GM23338 (cell line): ENCODE results near the gene STAMBP. TPM values are rescaled to one million over a fixed set of nuclear protein-coding genes. Genes with fewer than 3 reads are reported as not detected.

Source experiments
- ATAC-seq: fragments of 200-7000 bp; cut with Tn5 transposase; 3 replicates; pipeline ENCODE4 v1.9.1; 2020
- DNase-seq: peaks from one replicate; pipeline ENCODE4 v3.0.0-alpha.2; 2015; ENCODE audit warnings: low spot score
- H2AFZ ChIP-seq: fragments of 200-600 bp; sonication (generic); 2 replicates; pipeline ENCODE4 v1.8.0; 2016; ENCODE audit warnings: antibody characterized with exemption, mild to moderate bottlenecking, moderate library complexity
- H3F3A ChIP-seq: fragments of 200-600 bp; sonication (generic); replicated peaks from 2 replicates; pipeline ENCODE4 v1.8.0; 2017; ENCODE audit warnings: antibody characterized with exemption, mixed run types, low read depth
- H3K27ac ChIP-seq: fragments of 200-600 bp; sonication (generic); 2 replicates; pipeline ENCODE4 v1.6.1; 2016; ENCODE audit warnings: low read depth
- H3K27me3 ChIP-seq: fragments of 200-600 bp; sonication (generic); 2 replicates; pipeline ENCODE4 v1.8.0; 2016; ENCODE audit warnings: mild to moderate bottlenecking, mixed run types, moderate library complexity; ENCODE audit not compliant: insufficient read depth
- H3K36me3 ChIP-seq: fragments of 200-600 bp; sonication (generic); 2 replicates; pipeline ENCODE4 v1.8.0; 2016; ENCODE audit warnings: mild to moderate bottlenecking; ENCODE audit not compliant: insufficient read depth
- H3K4me1 ChIP-seq: fragments of 200-600 bp; sonication (generic); 2 replicates; pipeline ENCODE4 v1.8.0; 2016; ENCODE audit warnings: mild to moderate bottlenecking, moderate library complexity; ENCODE audit not compliant: insufficient read depth
- H3K4me2 ChIP-seq: fragments of 200-600 bp; sonication (generic); 2 replicates; pipeline ENCODE4 v1.7.1; 2017; ENCODE audit warnings: mixed run types
- H3K4me3 ChIP-seq: fragments of 200-600 bp; sonication (generic); 2 replicates; pipeline ENCODE4 v1.6.1; 2016; ENCODE audit warnings: mixed run types
- H3K79me2 ChIP-seq: fragments of 200-600 bp; sonication (generic); replicated peaks from 2 replicates; pipeline ENCODE4 v1.8.0; 2017; ENCODE audit warnings: mild to moderate bottlenecking; ENCODE audit not compliant: insufficient read depth
- H3K9me2 ChIP-seq: fragments of 200-600 bp; sonication (generic); 2 replicates; pipeline ENCODE4 v1.8.0; 2017; ENCODE audit not compliant: insufficient read depth
- H4K20me1 ChIP-seq: fragments of 200-600 bp; sonication (generic); replicated peaks from 2 replicates; pipeline ENCODE4 v1.8.0; 2017; ENCODE audit warnings: mild to moderate bottlenecking; ENCODE audit not compliant: insufficient read depth
- H3K27ac Mint-ChIP-seq: 2 replicates; pipeline ENCODE4 v1.8.0; 2020; ENCODE audit warnings: inconsistent platforms, mild to moderate bottlenecking, moderate library complexity, mixed read lengths
- H3K27me3 Mint-ChIP-seq: 3 replicates; pipeline ENCODE4 v1.8.0; 2022; ENCODE audit warnings: low read depth, mild to moderate bottlenecking, moderate library complexity, mixed read lengths, inconsistent platforms; ENCODE audit not compliant: insufficient read depth, poor library complexity
- H3K36me3 Mint-ChIP-seq: 3 replicates; pipeline ENCODE4 v1.8.0; 2021; ENCODE audit warnings: low read depth, mild to moderate bottlenecking, inconsistent platforms, moderate library complexity, mixed read lengths
- H3K4me1 Mint-ChIP-seq: 3 replicates; pipeline ENCODE4 v1.8.0; 2020; ENCODE audit warnings: mild to moderate bottlenecking, inconsistent platforms, mixed read lengths
- H3K4me3 Mint-ChIP-seq: 3 replicates; pipeline ENCODE4 v1.8.0; 2021; ENCODE audit warnings: moderate library complexity, mild to moderate bottlenecking, inconsistent platforms, mixed read lengths
- H3K9me3 Mint-ChIP-seq: 3 replicates; pipeline ENCODE4 v1.8.0; 2020; ENCODE audit warnings: moderate library complexity, mild to moderate bottlenecking, inconsistent platforms, mixed read lengths
- CREB1 ChIP-seq: fragments of 250-450 bp; sonication (Bioruptor Pico); IDR thresholded peaks from 2 replicates; pipeline ENCODE4 v1.5.0; 2020; ENCODE audit warnings: low read depth, mild to moderate bottlenecking, moderate library complexity
- ZNF114 ChIP-seq: fragments of 250-450 bp; sonication (Bioruptor Pico); IDR thresholded peaks from 2 replicates; pipeline ENCODE4 v1.5.0; 2020; ENCODE audit warnings: mild to moderate bottlenecking, moderate library complexity
- ZNF331 ChIP-seq: fragments of 250-450 bp; sonication (Bioruptor Pico); IDR thresholded peaks from 2 replicates; pipeline ENCODE4 v1.5.0; 2020; ENCODE audit warnings: low read depth, mild to moderate bottlenecking, moderate library complexity
- polyA plus RNA-seq: library from polyadenylated mRNA; unstranded; fragments of >200 nt; fragmentation: Nextera tagmentation; extraction: Ambion mirVana; gene quantifications from 2 replicates; pipeline ENCODE4 v1.2.1, GENCODE V29; 2016
- total RNA-seq: library from RNA; depleted of rRNA; stranded (reverse); fragments of >200 nt; shearing (Covaris generic); gene quantifications from 2 replicates; pipeline ENCODE4 v1.2.3, GENCODE V29; 2014
- TF ChIP-seq, protein P1 (sequence below): IDR thresholded peaks from one replicate; pipeline ENCODE4 v1.6.1; 2018; ENCODE audit warnings: antibody characterized with exemption; ENCODE audit not compliant: unreplicated experiment
- TF ChIP-seq, protein P2 (sequence below): fragments of 250-450 bp; sonication (Bioruptor Pico); IDR thresholded peaks from 2 replicates; pipeline ENCODE4 v1.5.0; 2020; ENCODE audit warnings: mild to moderate bottlenecking, moderate library complexity

The STAMBP gene
- total and polyA plus RNA-seq, 2 experiments from 2014 or later, result 33.9 to 106 TPM

DNA sequence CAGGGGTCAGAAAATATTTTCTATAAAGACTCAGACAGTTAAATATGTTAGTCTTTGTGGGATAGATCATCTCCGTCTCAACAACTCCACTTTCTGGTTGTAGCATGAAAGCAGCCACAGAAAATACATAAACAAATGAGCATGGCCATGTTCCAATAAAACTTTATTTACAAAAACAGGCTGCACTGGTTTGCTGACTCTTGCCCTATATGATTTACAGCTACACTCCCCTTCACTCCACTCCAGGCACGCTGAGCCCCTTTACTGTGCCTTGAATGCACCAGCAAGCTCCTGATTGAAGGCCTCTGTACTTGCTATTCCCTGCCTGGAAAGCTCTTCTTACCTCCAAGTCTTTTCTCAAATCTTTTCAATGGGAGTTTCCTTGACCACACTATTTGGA, 5.8 kb upstream of the STAMBP start:
- no peak overlapping the region for H3K27ac ChIP-seq
- H3K4me3 Mint-ChIP-seq, result no peak overlapping the region

More for the DNA sequence above, 5.8 kb upstream of the STAMBP start:
- no peak for TF ChIP-seq ZNF114 (CRISPR knock-in tag)
- TF ChIP-seq, protein P1, sequence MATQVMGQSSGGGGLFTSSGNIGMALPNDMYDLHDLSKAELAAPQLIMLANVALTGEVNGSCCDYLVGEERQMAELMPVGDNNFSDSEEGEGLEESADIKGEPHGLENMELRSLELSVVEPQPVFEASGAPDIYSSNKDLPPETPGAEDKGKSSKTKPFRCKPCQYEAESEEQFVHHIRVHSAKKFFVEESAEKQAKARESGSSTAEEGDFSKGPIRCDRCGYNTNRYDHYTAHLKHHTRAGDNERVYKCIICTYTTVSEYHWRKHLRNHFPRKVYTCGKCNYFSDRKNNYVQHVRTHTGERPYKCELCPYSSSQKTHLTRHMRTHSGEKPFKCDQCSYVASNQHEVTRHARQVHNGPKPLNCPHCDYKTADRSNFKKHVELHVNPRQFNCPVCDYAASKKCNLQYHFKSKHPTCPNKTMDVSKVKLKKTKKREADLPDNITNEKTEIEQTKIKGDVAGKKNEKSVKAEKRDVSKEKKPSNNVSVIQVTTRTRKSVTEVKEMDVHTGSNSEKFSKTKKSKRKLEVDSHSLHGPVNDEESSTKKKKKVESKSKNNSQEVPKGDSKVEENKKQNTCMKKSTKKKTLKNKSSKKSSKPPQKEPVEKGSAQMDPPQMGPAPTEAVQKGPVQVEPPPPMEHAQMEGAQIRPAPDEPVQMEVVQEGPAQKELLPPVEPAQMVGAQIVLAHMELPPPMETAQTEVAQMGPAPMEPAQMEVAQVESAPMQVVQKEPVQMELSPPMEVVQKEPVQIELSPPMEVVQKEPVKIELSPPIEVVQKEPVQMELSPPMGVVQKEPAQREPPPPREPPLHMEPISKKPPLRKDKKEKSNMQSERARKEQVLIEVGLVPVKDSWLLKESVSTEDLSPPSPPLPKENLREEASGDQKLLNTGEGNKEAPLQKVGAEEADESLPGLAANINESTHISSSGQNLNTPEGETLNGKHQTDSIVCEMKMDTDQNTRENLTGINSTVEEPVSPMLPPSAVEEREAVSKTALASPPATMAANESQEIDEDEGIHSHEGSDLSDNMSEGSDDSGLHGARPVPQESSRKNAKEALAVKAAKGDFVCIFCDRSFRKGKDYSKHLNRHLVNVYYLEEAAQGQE, result no peak
- no peak for TF ChIP-seq CREB1
- TF ChIP-seq ZNF331 (CRISPR knock-in tag), result no peak
- TF ChIP-seq, protein P2, sequence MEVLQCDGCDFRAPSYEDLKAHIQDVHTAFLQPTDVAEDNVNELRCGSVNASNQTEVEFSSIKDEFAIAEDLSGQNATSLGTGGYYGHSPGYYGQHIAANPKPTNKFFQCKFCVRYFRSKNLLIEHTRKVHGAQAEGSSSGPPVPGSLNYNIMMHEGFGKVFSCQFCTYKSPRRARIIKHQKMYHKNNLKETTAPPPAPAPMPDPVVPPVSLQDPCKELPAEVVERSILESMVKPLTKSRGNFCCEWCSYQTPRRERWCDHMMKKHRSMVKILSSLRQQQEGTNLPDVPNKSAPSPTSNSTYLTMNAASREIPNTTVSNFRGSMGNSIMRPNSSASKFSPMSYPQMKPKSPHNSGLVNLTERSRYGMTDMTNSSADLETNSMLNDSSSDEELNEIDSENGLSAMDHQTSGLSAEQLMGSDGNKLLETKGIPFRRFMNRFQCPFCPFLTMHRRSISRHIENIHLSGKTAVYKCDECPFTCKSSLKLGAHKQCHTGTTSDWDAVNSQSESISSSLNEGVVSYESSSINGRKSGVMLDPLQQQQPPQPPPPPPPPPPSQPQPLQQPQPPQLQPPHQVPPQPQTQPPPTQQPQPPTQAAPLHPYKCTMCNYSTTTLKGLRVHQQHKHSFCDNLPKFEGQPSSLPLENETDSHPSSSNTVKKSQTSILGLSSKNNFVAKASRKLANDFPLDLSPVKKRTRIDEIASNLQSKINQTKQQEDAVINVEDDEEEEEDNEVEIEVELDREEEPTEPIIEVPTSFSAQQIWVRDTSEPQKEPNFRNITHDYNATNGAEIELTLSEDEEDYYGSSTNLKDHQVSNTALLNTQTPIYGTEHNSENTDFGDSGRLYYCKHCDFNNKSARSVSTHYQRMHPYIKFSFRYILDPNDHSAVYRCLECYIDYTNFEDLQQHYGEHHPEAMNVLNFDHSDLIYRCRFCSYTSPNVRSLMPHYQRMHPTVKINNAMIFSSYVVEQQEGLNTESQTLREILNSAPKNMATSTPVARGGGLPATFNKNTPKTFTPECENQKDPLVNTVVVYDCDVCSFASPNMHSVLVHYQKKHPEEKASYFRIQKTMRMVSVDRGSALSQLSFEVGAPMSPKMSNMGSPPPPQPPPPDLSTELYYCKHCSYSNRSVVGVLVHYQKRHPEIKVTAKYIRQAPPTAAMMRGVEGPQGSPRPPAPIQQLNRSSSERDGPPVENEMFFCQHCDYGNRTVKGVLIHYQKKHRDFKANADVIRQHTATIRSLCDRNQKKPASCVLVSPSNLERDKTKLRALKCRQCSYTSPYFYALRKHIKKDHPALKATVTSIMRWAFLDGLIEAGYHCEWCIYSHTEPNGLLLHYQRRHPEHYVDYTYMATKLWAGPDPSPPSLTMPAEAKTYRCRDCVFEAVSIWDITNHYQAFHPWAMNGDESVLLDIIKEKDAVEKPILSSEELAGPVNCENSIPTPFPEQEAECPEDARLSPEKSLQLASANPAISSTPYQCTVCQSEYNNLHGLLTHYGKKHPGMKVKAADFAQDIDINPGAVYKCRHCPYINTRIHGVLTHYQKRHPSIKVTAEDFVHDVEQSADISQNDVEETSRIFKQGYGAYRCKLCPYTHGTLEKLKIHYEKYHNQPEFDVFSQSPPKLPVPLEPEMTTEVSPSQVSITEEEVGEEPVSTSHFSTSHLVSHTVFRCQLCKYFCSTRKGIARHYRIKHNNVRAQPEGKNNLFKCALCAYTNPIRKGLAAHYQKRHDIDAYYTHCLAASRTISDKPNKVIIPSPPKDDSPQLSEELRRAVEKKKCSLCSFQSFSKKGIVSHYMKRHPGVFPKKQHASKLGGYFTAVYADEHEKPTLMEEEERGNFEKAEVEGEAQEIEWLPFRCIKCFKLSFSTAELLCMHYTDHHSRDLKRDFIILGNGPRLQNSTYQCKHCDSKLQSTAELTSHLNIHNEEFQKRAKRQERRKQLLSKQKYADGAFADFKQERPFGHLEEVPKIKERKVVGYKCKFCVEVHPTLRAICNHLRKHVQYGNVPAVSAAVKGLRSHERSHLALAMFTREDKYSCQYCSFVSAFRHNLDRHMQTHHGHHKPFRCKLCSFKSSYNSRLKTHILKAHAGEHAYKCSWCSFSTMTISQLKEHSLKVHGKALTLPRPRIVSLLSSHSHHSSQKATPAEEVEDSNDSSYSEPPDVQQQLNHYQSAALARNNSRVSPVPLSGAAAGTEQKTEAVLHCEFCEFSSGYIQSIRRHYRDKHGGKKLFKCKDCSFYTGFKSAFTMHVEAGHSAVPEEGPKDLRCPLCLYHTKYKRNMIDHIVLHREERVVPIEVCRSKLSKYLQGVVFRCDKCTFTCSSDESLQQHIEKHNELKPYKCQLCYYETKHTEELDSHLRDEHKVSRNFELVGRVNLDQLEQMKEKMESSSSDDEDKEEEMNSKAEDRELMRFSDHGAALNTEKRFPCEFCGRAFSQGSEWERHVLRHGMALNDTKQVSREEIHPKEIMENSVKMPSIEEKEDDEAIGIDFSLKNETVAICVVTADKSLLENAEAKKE (CRISPR knock-in tag), result no peak
- H3K36me3 Mint-ChIP-seq, result no peaks in the 10 kb centered on the region
- DNase-seq (no peak), ATAC-seq (no peak)
- peaks cover 16% of the 10 kb centered on the region for H3K4me1 Mint-ChIP-seq
- H3K79me2 ChIP-seq, result no peaks in the 10 kb centered on the region
- no peak overlapping the region for H3K4me2 ChIP-seq
- H3K27ac Mint-ChIP-seq, result no peak overlapping the region
- no peaks in the 10 kb centered on the region for H3K27me3 ChIP-seq
- H3K36me3 ChIP-seq, result no peaks in the 10 kb centered on the region
- no peaks in the 10 kb centered on the region for H3K9me2 ChIP-seq
- no peaks in the 10 kb centered on the region for H3F3A ChIP-seq
- no peaks in the 10 kb centered on the region for H4K20me1 ChIP-seq
- H2AFZ ChIP-seq, result peak overlapping the region; percentile 20; the same call in 1 of the 2 replicates
- peaks cover 10% of the 10 kb centered on the region; the same call in 1 of the 2 replicates for H3K4me1 ChIP-seq
- H3K9me3 Mint-ChIP-seq, result no peaks in the 10 kb centered on the region
- H3K27me3 Mint-ChIP-seq, result peaks cover 7% of the 10 kb centered on the region
- no peak overlapping the region for H3K4me3 ChIP-seq
